ENCODE data around the gene SYT9. TPM values are rescaled to one million over a fixed set of nuclear protein-coding genes. Genes with fewer than 3 reads are reported as not detected.

Gene SYT9
- total and polyA plus RNA-seq, 2 experiments from 2014 or later: not detected

DNA sequence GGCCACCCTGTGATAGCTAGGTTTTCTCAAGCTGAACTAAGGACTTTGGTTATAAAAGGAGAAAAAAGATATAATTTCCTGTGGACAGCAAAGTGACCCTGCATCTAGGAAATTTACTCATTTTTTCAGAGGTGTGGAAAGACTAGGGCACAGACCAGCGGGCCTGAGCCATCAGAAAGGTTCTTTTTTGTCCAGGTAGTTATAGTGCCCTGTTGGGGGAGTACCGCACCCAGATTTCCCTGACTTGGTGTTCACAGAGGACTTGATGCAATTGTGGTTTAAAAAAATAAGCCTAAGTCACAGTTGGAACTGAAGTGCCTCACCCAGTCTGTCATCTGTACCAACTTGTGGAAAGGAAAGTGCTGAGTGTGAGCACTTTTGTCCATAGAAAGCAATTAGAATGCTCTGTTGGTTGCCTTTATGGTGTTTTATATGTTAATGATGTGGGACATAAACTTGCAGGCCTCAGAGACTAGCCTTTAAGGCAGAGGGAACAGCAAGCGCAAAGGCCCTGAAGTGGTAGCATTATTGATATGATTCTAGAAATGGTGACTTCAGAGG lies 3.1 kb downstream of the SYT9 start:
- Histone ChIP-seq H3K9ac (no peak overlapping the region), H3K4me3 (no peak overlapping the region), H3K9me2 (ENCODE audit: insufficient read depth) (no peaks in the 10 kb centered on the region), H3K27me3 (replicated peaks; ENCODE audit: insufficient read depth) (peaks cover 28% of the 10 kb centered on the region), H3K9me3 (ENCODE audit: low read depth) (no peaks in the 10 kb centered on the region), H3F3A (ENCODE audit: insufficient read depth) (no peaks in the 10 kb centered on the region), H3K4me2 (ENCODE audit: unreplicated experiment) (no peak overlapping the region), H3K27ac (no peak overlapping the region), H3K36me3 (ENCODE audit: low read depth) (no peaks in the 10 kb centered on the region), H3K4me1 (ENCODE audit: insufficient read depth) (no peaks in the 10 kb centered on the region), H2AFZ (no peak overlapping the region), H4K20me1 (ENCODE audit: insufficient read depth) (no peaks in the 10 kb centered on the region), H3K79me2 (ENCODE audit: insufficient read depth) (no peaks in the 10 kb centered on the region)
- 80 to 85% methylated on average over 3 of the region's 3 CpGs for WGBS, 2 experiments (ENCODE audit: low coverage in 1 of 2, low lambda C conversion rate in 2 of 2, missing lambda C conversion rate in 2 of 2)
- in situ Hi-C loops (cut with MboI): no loop called here
- DNase-seq: no peak
- no peak for TF ChIP-seq EZH2phosphoT487 (IDR thresholded peaks at IDR 0.05; ENCODE audit: insufficient read depth, low read depth)
- no peak for TF ChIP-seq EZH2 (IDR thresholded peaks at IDR 0.05; ENCODE audit: insufficient read depth, poor library complexity, severe bottlenecking)

DNA sequence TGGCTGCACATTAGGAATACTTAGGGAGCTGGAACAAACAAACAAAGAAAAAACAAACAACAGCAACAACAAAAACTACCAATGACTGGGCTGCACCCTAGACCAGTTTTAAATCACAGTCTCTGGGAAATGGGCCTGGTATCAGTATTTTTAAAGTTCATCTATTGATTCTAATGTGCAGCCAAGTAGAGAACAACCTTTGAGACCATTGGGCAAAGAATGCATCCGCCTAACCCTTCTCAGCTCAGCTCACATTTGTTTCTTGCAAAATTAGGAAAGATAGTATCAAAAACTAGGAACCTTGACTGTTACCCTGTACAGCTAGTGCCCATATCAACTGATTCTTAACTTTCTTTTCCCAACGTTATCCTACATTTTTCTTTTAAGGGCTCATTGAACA lies 5.2 kb downstream of the SYT9 start:
- no peaks in the 10 kb centered on the region for H3K4me1 ChIP-seq (ENCODE audit: insufficient read depth)
- TF ChIP-seq EZH2 (IDR thresholded peaks at IDR 0.05; ENCODE audit: insufficient read depth, poor library complexity, severe bottlenecking): no peak
- no peak for TF ChIP-seq EZH2phosphoT487 (IDR thresholded peaks at IDR 0.05; ENCODE audit: insufficient read depth, low read depth)
- H3K9me2 ChIP-seq (ENCODE audit: insufficient read depth): no peaks in the 10 kb centered on the region
- H2AFZ ChIP-seq: no peak overlapping the region
- H3F3A ChIP-seq (ENCODE audit: insufficient read depth): no peaks in the 10 kb centered on the region
- H3K9ac ChIP-seq: no peak overlapping the region
- H3K27me3 ChIP-seq (replicated peaks; ENCODE audit: insufficient read depth): peaks cover 21% of the 10 kb centered on the region; the same call in 1 of the 2 replicates
- 37 to 48% methylated on average over 2 of the region's 2 CpGs for WGBS, 2 experiments (ENCODE audit: low coverage in 1 of 2, low lambda C conversion rate in 2 of 2, missing lambda C conversion rate in 2 of 2)
- H3K79me2 ChIP-seq (ENCODE audit: insufficient read depth): no peaks in the 10 kb centered on the region
- H4K20me1 ChIP-seq (ENCODE audit: insufficient read depth): no peaks in the 10 kb centered on the region
- no peak overlapping the region for H3K4me2 ChIP-seq (ENCODE audit: unreplicated experiment)
- in situ Hi-C loops (cut with MboI): no loop called here
- no peaks in the 10 kb centered on the region for H3K9me3 ChIP-seq (ENCODE audit: low read depth)
- H3K36me3 ChIP-seq (ENCODE audit: low read depth): no peaks in the 10 kb centered on the region
- no peak overlapping the region for H3K27ac ChIP-seq
- no peak for DNase-seq
- no peak overlapping the region for H3K4me3 ChIP-seq

- TF ChIP-seq EZH2phosphoT487 (IDR thresholded peaks at IDR 0.05; ENCODE audit: insufficient read depth, low read depth) (no peak), EZH2 (IDR thresholded peaks at IDR 0.05; ENCODE audit: insufficient read depth, poor library complexity, severe bottlenecking) (no peak)
- peaks cover 14% of the 10 kb centered on the region; the same call in 1 of the 2 replicates for H3K27me3 ChIP-seq (replicated peaks; ENCODE audit: insufficient read depth)
- no peaks in the 10 kb centered on the region for H4K20me1 ChIP-seq (ENCODE audit: insufficient read depth)
- 73 to 79% methylated on average over 2 of the region's 2 CpGs for WGBS, 2 experiments (ENCODE audit: low coverage in 1 of 2, low lambda C conversion rate in 2 of 2, missing lambda C conversion rate in 2 of 2)
- in situ Hi-C loops (cut with MboI): no loop called here
- no peaks in the 10 kb centered on the region for H3K9me2 ChIP-seq (ENCODE audit: insufficient read depth)
- H3K4me1 ChIP-seq (ENCODE audit: insufficient read depth): no peaks in the 10 kb centered on the region
- no peaks in the 10 kb centered on the region for H3F3A ChIP-seq (ENCODE audit: insufficient read depth)
- H2AFZ ChIP-seq: no peak overlapping the region
- DNase-seq: no peak
- no peak overlapping the region for H3K9ac ChIP-seq
- H3K36me3 ChIP-seq (ENCODE audit: low read depth): no peaks in the 10 kb centered on the region
- no peak overlapping the region for H3K4me2 ChIP-seq (ENCODE audit: unreplicated experiment)
- no peaks in the 10 kb centered on the region for H3K79me2 ChIP-seq (ENCODE audit: insufficient read depth)
- H3K4me3 ChIP-seq: no peak overlapping the region
- no peaks in the 10 kb centered on the region for H3K9me3 ChIP-seq (ENCODE audit: low read depth)
- H3K27ac ChIP-seq: no peak overlapping the region
These were observed 6.0 kb downstream of the SYT9 start for GRCh38 chr11:7257724-7258123.

- no peak overlapping the region for H2AFZ ChIP-seq
- 77 to 79% methylated on average over 5 of the region's 5 CpGs for WGBS, 2 experiments (ENCODE audit: low coverage in 1 of 2, low lambda C conversion rate in 2 of 2, missing lambda C conversion rate in 2 of 2)
These were observed 9.9 kb downstream of the SYT9 start for GRCh38 chr11:7261578-7261977.

More at GRCh38 chr11:7261578-7261977, 9.9 kb downstream of the SYT9 start:
- DNase-seq: no peak
- Histone ChIP-seq H3K9me2 (ENCODE audit: insufficient read depth) (no peaks in the 10 kb centered on the region), H3K9ac (no peak overlapping the region), H3K27ac (no peak overlapping the region), H4K20me1 (ENCODE audit: insufficient read depth) (no peaks in the 10 kb centered on the region), H3F3A (ENCODE audit: insufficient read depth) (no peaks in the 10 kb centered on the region), H3K4me3 (no peak overlapping the region), H3K36me3 (ENCODE audit: low read depth) (no peaks in the 10 kb centered on the region), H3K9me3 (ENCODE audit: low read depth) (no peaks in the 10 kb centered on the region), H3K4me1 (ENCODE audit: insufficient read depth) (no peaks in the 10 kb centered on the region), H3K79me2 (ENCODE audit: insufficient read depth) (no peaks in the 10 kb centered on the region), H3K27me3 (replicated peaks; ENCODE audit: insufficient read depth) (no peaks in the 10 kb centered on the region), H3K4me2 (ENCODE audit: unreplicated experiment) (no peak overlapping the region)
- TF ChIP-seq EZH2 (IDR thresholded peaks at IDR 0.05; ENCODE audit: insufficient read depth, poor library complexity, severe bottlenecking) (no peak), EZH2phosphoT487 (IDR thresholded peaks at IDR 0.05; ENCODE audit: insufficient read depth, low read depth) (no peak)
- in situ Hi-C loops (cut with MboI): no loop called here
